HepG2 (cell line): ENCODE results near the gene NUP85. TPM values are rescaled to one million over a fixed set of nuclear protein-coding genes. Genes with fewer than 3 reads are reported as not detected.
A peak's percentile ranks its signal among the peaks of the same experiment; 100 is the strongest.

ENCODE experiments used
- HMGXB3 ChIP-seq: sonication (generic); formaldehyde crosslinking; IDR thresholded peaks from 2 replicates; pipeline ENCODE4 v1.4.0; 2020; ENCODE audit warnings: missing genetic modification reagents, borderline replicate concordance
- JDP2 ChIP-seq: sonication (generic); formaldehyde crosslinking; IDR thresholded peaks from 2 replicates; pipeline ENCODE4 v1.8.1; 2022; ENCODE audit warnings: missing genetic modification reagents, borderline replicate concordance
- KLF15 ChIP-seq: sonication (generic); formaldehyde crosslinking; IDR thresholded peaks from 2 replicates; pipeline ENCODE4 v1.8.1; 2023; ENCODE audit warnings: borderline replicate concordance, mild to moderate bottlenecking, inconsistent platforms, missing genetic modification reagents, mixed read lengths
- MIXL1 ChIP-seq: IDR thresholded peaks from 2 replicates; pipeline ENCODE4 v1.6.1; 2016
- NR3C1 ChIP-seq: sonication (generic); formaldehyde crosslinking; IDR thresholded peaks from 2 replicates; pipeline ENCODE4 v1.4.0; 2020; ENCODE audit warnings: missing genetic modification reagents
- PREB ChIP-seq: sonication (generic); formaldehyde crosslinking; IDR thresholded peaks from 2 replicates; pipeline ENCODE4 v1.4.0; 2020; ENCODE audit warnings: missing genetic modification reagents
- RFX3 ChIP-seq: IDR thresholded peaks from 2 replicates; pipeline ENCODE4 v1.6.1; 2016; ENCODE audit warnings: missing biosample characterization, missing genetic modification reagents
- SIN3A ChIP-seq: IDR thresholded peaks from 2 replicates; pipeline ENCODE4 v1.6.1; 2011; ENCODE audit warnings: low read depth, mild to moderate bottlenecking, control low read depth, low read length, borderline replicate concordance
- SIX4 ChIP-seq: sonication (generic); formaldehyde crosslinking; IDR thresholded peaks from 2 replicates; pipeline ENCODE4 v1.4.0; 2020; ENCODE audit warnings: missing genetic modification reagents
- SNAI1 ChIP-seq: sonication (generic); formaldehyde crosslinking; IDR thresholded peaks from 2 replicates; pipeline ENCODE4 v1.5.0; 2020; ENCODE audit warnings: mild to moderate bottlenecking, missing genetic modification reagents, borderline replicate concordance
- SYNCRIP ChIP-seq: fragments of 200-400 bp; formaldehyde crosslinking; IDR thresholded peaks from 2 replicates; pipeline ENCODE4 v1.6.1; 2018; ENCODE audit warnings: mild to moderate bottlenecking, low read depth, low read length; ENCODE audit not compliant: insufficient read depth
- TARDBP ChIP-seq: sonication (generic); formaldehyde crosslinking; IDR thresholded peaks from 2 replicates; pipeline ENCODE4 v1.8.0; 2022; ENCODE audit warnings: mild to moderate bottlenecking, missing genetic modification reagents
- TFE3 ChIP-seq: IDR thresholded peaks from 2 replicates; pipeline ENCODE4 v1.6.1; 2016
- THAP11 ChIP-seq: IDR thresholded peaks from 2 replicates; pipeline ENCODE4 v1.6.1; 2016; ENCODE audit warnings: missing biosample characterization, missing genetic modification reagents
- ZFYVE20 ChIP-seq: sonication (generic); formaldehyde crosslinking; IDR thresholded peaks from 2 replicates; pipeline ENCODE4 v1.8.0; 2023; ENCODE audit warnings: low read depth, mild to moderate bottlenecking, moderate library complexity, missing genetic modification reagents, borderline replicate concordance
- ZNF101 ChIP-seq: sonication (generic); formaldehyde crosslinking; IDR thresholded peaks from 2 replicates; pipeline ENCODE4 v1.4.0; 2020; ENCODE audit warnings: mild to moderate bottlenecking, low read depth, missing genetic modification reagents, borderline replicate concordance
- ZNF207 ChIP-seq: fragments of 450-650 bp; IDR thresholded peaks from 2 replicates; pipeline ENCODE4 v1.6.1; 2016; ENCODE audit warnings: antibody characterized with exemption, borderline replicate concordance
- ZNF552 ChIP-seq: sonication (generic); formaldehyde crosslinking; IDR thresholded peaks from 2 replicates; pipeline ENCODE4 v1.9.0; 2022; ENCODE audit warnings: missing genetic modification reagents, mild to moderate bottlenecking, borderline replicate concordance
- ZNF660 ChIP-seq: sonication (generic); formaldehyde crosslinking; IDR thresholded peaks from 2 replicates; pipeline ENCODE4 v1.5.1; 2020; ENCODE audit warnings: mild to moderate bottlenecking, low read depth, missing genetic modification reagents, borderline replicate concordance
- ZNF737 ChIP-seq: sonication (generic); formaldehyde crosslinking; IDR thresholded peaks from 2 replicates; pipeline ENCODE4 v1.5.0; 2020; ENCODE audit warnings: missing genetic modification reagents, mild to moderate bottlenecking, borderline replicate concordance
- ZNF749 ChIP-seq: sonication (generic); formaldehyde crosslinking; IDR thresholded peaks from 2 replicates; pipeline ENCODE4 v1.8.0; 2022; ENCODE audit warnings: mild to moderate bottlenecking, missing genetic modification reagents, moderate library complexity, borderline replicate concordance
- polyA plus RNA-seq, 8 experiments: library from polyadenylated mRNA; depleted of rRNA in 3 of 8; stranded (reverse) in 7 of 8; unstranded in 1 of 8; fragments of >200 nt; fragmentation: Illumina TruSeq in 4 of 8; extraction: Trizol in 4 of 8; gene quantifications; 2 replicates each; pipeline versions ENCODE4 v1.2.1 to v1.2.3, GENCODE V29; 2011 to 2016; ENCODE audit warnings: low read depth in 4 of 8, missing spikeins in 1 of 8, mixed read lengths in 1 of 8; ENCODE audit not compliant: insufficient read depth in 1 of 8
- total RNA-seq, 5 experiments: library from RNA; depleted of rRNA; stranded (reverse); fragments of >200 nt; fragmentation: Illumina TruSeq; extraction: Trizol; gene quantifications; 2 replicates each; pipeline ENCODE4 v1.2.3, GENCODE V29; 2016; ENCODE audit warnings: low read depth in 1 of 5

The NUP85 gene
- total and polyA plus RNA-seq, 2 of the 13 experiments (the other 11 are each of a cell fraction or from before 2014, with no cell fraction given) = 89.1 to 124 TPM

GRCh38 chr17:75270218-75270965, 64.9 kb downstream of the NUP85 start (continued):
- TF ChIP-seq ZFYVE20 (no peak; the same call in 1 of the 2 replicates), MIXL1 (0 out of 2 replicates have a peak, but pooled peaks have one; percentile 14), ZNF552 (CRISPR knock-in tag) (no peak), ZNF749 (CRISPR knock-in tag) (no peak), SIX4 (CRISPR knock-in tag) (no peak), RFX3 (CRISPR knock-in tag) (0 out of 2 replicates have a peak, but pooled peaks have one; percentile 14), SNAI1 (CRISPR knock-in tag) (no peak), JDP2 (CRISPR knock-in tag) (no peak), ZNF207 (no peak), KLF15 (CRISPR knock-in tag) (no peak), ZNF101 (CRISPR knock-in tag) (no peak; the same call in 1 of the 2 replicates), SYNCRIP (no peak), TFE3 (peak; percentile 29; the same call in 1 of the 2 replicates), ZNF737 (CRISPR knock-in tag) (no peak), HMGXB3 (CRISPR knock-in tag) (no peak), TARDBP (CRISPR knock-in tag) (peak; percentile 31; the same call in 1 of the 2 replicates), THAP11 (CRISPR knock-in tag) (peak; percentile 81), PREB (CRISPR knock-in tag) (no peak), SIN3A (peak; percentile 81), ZNF660 (CRISPR knock-in tag) (no peak), NR3C1 (CRISPR knock-in tag) (no peak)
